ENCODE results near the gene GLB1L. TPM values are rescaled to one million over a fixed set of nuclear protein-coding genes. Genes with fewer than 3 reads are reported as not detected.

GLB1L gene
- total and polyA plus RNA-seq, 2 donors, result 4.2 to 11.3 TPM

DNA sequence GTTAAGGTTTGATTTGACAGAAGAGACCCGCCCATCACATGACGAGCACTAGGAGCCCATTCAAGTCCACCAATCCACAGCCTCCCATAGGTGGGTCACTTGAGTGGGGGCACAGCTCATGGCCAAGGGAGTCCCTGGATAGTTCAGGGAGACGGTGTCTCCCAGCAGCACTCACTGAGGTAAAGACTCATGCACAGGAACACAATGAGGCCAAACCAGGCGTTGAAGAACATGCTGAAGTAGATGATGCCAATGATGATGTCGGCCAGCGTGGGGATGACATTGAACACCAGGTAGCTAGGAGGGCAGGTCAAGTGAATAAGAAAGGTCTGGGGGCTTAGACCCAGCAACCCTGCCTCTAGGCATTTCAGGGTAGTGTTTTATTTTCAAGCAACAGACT lies 30.5 kb downstream of the GLB1L start:
- Histone ChIP-seq H3K4me3 (ENCODE audit: low read length in 2 of 2) (no peak overlapping the region), H3K9me3 (ENCODE audit: control insufficient read depth in 2 of 2, insufficient read depth in 1 of 2, low read length in 1 of 2) (peaks cover 0 to 3% of the 10 kb centered on the region in 2 donors), H3K27ac (ENCODE audit: low read depth in 1 of 2, low read length in 1 of 2) (no peak overlapping the region), H3K27me3 (ENCODE audit: control insufficient read depth in 2 of 2, insufficient read depth in 1 of 2, low read length in 1 of 2) (peaks cover 0 to 12% of the 10 kb centered on the region in 2 donors), H3K4me1 (ENCODE audit: control insufficient read depth in 2 of 2, insufficient read depth in 2 of 2, low read length in 2 of 2) (peaks cover 18 to 39% of the 10 kb centered on the region in 2 donors), H3K36me3 (ENCODE audit: control insufficient read depth in 2 of 2, insufficient read depth in 2 of 2, low read length in 1 of 2) (peaks cover 20% of the 10 kb centered on the region in 2 donors)
- 97% methylated on average over 6 of the region's 6 CpGs for WGBS
- DNase-seq (ENCODE audit: low read depth in 6 of 9, low spot score in 9 of 9), result no peak

DNA sequence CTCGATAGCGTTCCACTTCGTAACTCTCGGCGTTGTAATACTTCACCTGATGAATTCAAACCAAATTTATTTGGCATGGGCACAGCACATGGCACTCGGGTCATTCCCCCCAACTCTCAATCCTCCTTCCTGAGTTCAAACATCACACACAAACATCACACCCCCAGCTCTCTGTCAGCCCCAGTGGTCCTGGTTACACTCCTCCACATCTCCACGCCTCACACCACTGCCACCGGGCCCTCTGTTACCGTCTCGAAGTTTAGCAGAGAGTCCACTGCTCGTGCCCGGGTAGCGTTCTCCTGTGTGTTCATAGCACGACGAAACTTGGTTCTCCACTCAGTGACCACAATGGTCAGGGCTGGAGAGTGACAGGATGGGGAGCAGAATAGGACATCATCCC lies 31.1 kb downstream of the GLB1L start:
- H3K27me3 ChIP-seq (ENCODE audit: control insufficient read depth in 2 of 2, insufficient read depth in 1 of 2, low read length in 1 of 2), result peaks cover 0 to 12% of the 10 kb centered on the region in 2 donors
- no peak overlapping the region for H3K4me3 ChIP-seq (ENCODE audit: low read length in 2 of 2)
- WGBS, result 97% methylated on average over 15 of the region's 15 CpGs
- H3K36me3 ChIP-seq (ENCODE audit: control insufficient read depth in 2 of 2, insufficient read depth in 2 of 2, low read length in 1 of 2), result peaks cover 21 to 23% of the 10 kb centered on the region in 2 donors
- no peak overlapping the region for H3K27ac ChIP-seq (ENCODE audit: low read depth in 1 of 2, low read length in 1 of 2)
- no peak for DNase-seq (ENCODE audit: low read depth in 6 of 9, low spot score in 9 of 9)
- H3K4me1 ChIP-seq (ENCODE audit: control insufficient read depth in 2 of 2, insufficient read depth in 2 of 2, low read length in 2 of 2), result peaks cover 16 to 41% of the 10 kb centered on the region in 2 donors
- H3K9me3 ChIP-seq (ENCODE audit: control insufficient read depth in 2 of 2, insufficient read depth in 1 of 2, low read length in 1 of 2), result peaks cover 0 to 3% of the 10 kb centered on the region in 2 donors

DNA sequence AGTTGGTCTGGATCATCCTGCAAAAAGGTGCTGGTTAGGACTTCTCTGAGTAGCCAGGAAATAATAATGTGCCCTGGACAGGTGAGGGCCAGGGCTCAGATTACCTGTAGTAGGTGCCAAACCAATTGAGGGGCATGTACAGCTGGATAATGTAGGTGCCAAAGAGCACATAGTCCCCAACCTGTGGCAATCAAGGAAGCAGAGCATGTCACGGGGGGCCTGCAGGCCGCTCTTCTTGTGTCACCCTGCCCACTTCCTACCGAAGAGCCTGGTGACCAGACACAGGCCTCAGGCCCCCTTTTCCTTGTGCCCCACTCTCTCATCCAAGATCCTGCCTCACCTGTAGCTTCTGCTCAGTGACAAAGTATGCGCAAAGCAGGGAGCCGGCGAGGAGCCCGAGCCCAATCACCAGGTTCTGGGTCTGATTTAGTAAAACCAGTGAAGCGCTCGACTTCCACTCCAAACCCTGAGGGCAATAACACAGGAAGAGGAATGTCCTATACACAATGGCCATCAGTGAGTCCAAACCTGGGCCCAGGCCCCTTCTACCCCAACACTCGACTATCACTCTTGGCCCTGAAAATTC lies 31.7 kb downstream of the GLB1L start:
- peaks cover 0 to 3% of the 10 kb centered on the region in 2 donors for H3K9me3 ChIP-seq (ENCODE audit: control insufficient read depth in 2 of 2, insufficient read depth in 1 of 2, low read length in 1 of 2)
- no peak overlapping the region for H3K4me3 ChIP-seq (ENCODE audit: low read length in 2 of 2)
- 97% methylated on average over 10 of the region's 10 CpGs for WGBS
- no peak overlapping the region for H3K27ac ChIP-seq (ENCODE audit: low read depth in 1 of 2, low read length in 1 of 2)
- H3K36me3 ChIP-seq (ENCODE audit: control insufficient read depth in 2 of 2, insufficient read depth in 2 of 2, low read length in 1 of 2), result peaks cover 27 to 29% of the 10 kb centered on the region in 2 donors
- peaks cover 11 to 39% of the 10 kb centered on the region in 2 donors for H3K4me1 ChIP-seq (ENCODE audit: control insufficient read depth in 2 of 2, insufficient read depth in 2 of 2, low read length in 2 of 2)
- H3K27me3 ChIP-seq (ENCODE audit: control insufficient read depth in 2 of 2, insufficient read depth in 1 of 2, low read length in 1 of 2), result peaks cover 0 to 10% of the 10 kb centered on the region in 2 donors
- DNase-seq (ENCODE audit: low read depth in 6 of 9, low spot score in 9 of 9), result no peak

DNA sequence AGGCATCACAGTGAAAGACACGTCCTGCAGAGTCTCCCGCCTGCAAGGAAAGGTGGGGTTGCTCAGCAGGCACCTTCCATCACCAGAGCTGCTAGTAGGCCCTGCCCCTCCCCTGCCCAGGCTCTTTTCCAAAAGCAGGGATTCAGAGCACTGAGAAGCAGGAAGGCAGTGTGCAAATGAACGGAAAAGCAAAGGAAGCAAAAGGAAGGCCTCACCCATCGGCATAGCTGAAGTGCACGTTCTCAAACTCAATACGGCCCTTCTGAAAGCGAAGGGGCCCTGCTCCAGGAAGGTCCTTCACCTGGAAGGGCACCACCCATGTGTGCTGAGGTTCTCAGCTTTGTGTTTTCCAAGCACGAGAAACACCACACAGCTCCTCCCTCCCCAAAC lies 32.2 kb downstream of the GLB1L start:
- 99% methylated on average over 8 of the region's 8 CpGs for WGBS
- peaks cover 0 to 5% of the 10 kb centered on the region in 2 donors for H3K27me3 ChIP-seq (ENCODE audit: control insufficient read depth in 2 of 2, insufficient read depth in 1 of 2, low read length in 1 of 2)
- H3K9me3 ChIP-seq (ENCODE audit: control insufficient read depth in 2 of 2, insufficient read depth in 1 of 2, low read length in 1 of 2), result peaks cover 0 to under 1% of the 10 kb centered on the region in 2 donors
- no peak for DNase-seq (ENCODE audit: low read depth in 6 of 9, low spot score in 9 of 9)
- H3K4me3 ChIP-seq (ENCODE audit: low read length in 2 of 2), result no peak overlapping the region
- H3K36me3 ChIP-seq (ENCODE audit: control insufficient read depth in 2 of 2, insufficient read depth in 2 of 2, low read length in 1 of 2), result peaks cover 32 to 34% of the 10 kb centered on the region in 2 donors
- no peak overlapping the region for H3K27ac ChIP-seq (ENCODE audit: low read depth in 1 of 2, low read length in 1 of 2)
- peaks cover 6 to 39% of the 10 kb centered on the region in 2 donors for H3K4me1 ChIP-seq (ENCODE audit: control insufficient read depth in 2 of 2, insufficient read depth in 2 of 2, low read length in 2 of 2)

DNA sequence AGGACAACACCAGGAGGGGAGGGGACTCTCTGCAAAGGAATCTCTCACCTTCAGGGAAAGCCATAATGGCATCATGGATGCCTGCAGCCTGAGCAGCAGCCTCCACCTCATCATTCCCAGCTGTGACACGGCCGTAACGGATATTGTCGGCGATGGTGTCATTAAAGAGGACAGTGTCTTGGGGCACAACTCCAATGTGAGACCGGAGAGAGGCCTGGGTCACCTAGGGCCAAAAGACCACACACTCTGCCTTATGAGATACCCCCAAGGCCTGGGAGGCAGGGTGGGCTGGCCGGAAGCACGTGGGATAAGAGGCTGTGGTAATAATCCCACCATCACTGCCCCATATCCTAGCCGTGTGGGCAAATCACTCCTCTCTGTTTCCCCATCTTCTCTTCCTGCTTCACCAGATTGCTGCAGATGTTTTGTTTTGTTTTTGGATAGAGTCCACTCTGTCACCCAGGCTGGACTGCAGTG lies 34.3 kb downstream of the GLB1L start:
- DNase-seq (ENCODE audit: low read depth in 6 of 9, low spot score in 9 of 9), result no peak
- Histone ChIP-seq H3K4me3 (ENCODE audit: low read length in 2 of 2) (no peak overlapping the region), H3K27me3 (ENCODE audit: control insufficient read depth in 2 of 2, insufficient read depth in 1 of 2, low read length in 1 of 2) (no peaks in the 10 kb centered on the region), H3K36me3 (ENCODE audit: control insufficient read depth in 2 of 2, insufficient read depth in 2 of 2, low read length in 1 of 2) (peaks cover 37 to 38% of the 10 kb centered on the region in 2 donors), H3K4me1 (ENCODE audit: control insufficient read depth in 2 of 2, insufficient read depth in 2 of 2, low read length in 2 of 2) (peaks cover 3 to 46% of the 10 kb centered on the region in 2 donors), H3K27ac (ENCODE audit: low read depth in 1 of 2, low read length in 1 of 2) (peak overlapping the region in 1 of 2 donors; percentile 43), H3K9me3 (ENCODE audit: control insufficient read depth in 2 of 2, insufficient read depth in 1 of 2, low read length in 1 of 2) (no peaks in the 10 kb centered on the region)
- WGBS, result 93% methylated on average over 9 of the region's 9 CpGs

DNA sequence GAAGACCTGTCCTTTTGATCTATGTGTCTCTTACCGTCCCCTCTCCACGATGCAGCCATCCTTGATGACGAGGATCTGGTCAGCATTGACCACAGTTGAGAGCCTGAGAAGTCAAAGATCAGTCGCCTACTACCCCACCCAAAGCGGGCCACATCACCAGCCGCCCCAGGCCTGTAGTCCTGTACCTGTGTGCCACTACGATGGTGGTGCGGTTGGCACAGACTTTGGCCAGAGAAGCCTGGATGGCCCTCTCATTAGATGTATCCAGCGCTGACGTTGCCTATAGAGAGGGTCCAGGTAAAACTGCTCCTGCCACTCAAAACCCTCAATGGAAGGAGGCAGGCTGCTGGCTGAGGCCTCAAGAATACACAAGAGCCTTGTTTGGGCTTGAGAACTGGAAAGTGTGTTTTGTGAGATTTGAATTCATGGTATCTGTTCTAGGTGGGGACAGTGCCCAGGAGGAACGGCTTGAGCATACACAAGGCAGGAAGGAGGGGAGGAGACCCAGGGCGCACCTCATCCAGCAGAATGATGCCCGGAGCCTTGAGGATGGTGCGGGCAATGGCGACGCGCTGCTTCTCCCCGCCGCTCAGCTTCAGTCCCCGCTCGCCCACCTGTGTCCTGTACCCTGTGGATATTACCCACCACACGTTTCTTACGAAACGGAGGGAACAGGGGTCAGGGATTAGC lies 34.9 kb downstream of the GLB1L start:
- Histone ChIP-seq H3K9me3 (ENCODE audit: control insufficient read depth in 2 of 2, insufficient read depth in 1 of 2, low read length in 1 of 2) (no peaks in the 10 kb centered on the region), H3K36me3 (ENCODE audit: control insufficient read depth in 2 of 2, insufficient read depth in 2 of 2, low read length in 1 of 2) (peaks cover 35 to 38% of the 10 kb centered on the region in 2 donors), H3K27ac (ENCODE audit: low read depth in 1 of 2, low read length in 1 of 2) (no peak overlapping the region), H3K27me3 (ENCODE audit: control insufficient read depth in 2 of 2, insufficient read depth in 1 of 2, low read length in 1 of 2) (no peaks in the 10 kb centered on the region), H3K4me1 (ENCODE audit: control insufficient read depth in 2 of 2, insufficient read depth in 2 of 2, low read length in 2 of 2) (peaks cover 6 to 49% of the 10 kb centered on the region in 2 donors), H3K4me3 (ENCODE audit: low read length in 2 of 2) (no peak overlapping the region)
- DNase-seq (ENCODE audit: low read depth in 6 of 9, low spot score in 9 of 9), result no peak
- 97% methylated on average over 24 of the region's 24 CpGs for WGBS

DNA sequence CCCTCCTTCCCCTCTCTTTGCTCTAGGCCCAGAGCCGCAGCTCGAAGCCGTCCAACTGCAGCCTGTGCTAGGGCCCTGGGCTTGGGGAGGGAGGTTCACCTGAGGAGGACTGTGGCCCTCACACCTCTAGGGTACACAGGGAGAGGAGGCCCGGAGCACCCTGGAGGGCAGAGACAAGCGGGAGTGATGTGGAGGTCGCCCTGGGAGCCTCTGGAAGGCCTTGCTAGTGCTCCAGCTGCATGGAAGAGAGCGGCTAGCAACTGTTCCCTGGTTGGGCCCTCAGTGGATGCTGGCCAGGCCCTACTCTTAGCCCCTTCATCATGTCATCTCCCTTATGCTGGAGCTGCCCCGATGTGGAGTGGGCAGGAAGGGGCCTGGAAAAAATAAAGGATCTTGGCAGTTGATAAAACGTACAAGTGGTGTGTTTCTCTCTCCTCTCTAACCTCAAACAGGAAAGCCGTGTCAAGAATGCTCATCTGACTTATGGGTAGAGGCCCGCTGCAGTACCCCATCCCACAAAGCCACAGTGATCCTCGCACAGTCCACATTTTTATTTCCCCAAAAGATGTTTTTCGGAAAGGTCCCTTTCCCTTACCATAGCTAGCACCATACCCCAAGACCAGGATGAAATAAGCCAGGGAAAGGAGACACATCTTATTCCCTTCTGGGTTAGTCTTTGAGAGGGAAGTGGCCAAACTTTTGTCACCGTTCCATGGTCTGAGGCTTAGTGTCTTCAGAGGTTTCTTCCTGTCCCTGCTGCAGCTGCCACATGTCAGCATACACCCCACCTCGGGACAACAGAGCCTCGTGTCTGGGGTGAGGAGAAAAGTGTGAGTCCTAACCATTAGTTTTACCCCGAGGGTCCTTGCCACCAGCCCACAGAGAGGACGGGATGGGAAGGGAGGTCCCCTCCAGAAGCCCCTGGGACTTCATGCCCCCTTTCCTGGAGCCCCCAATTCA lies 35.7 kb downstream of the GLB1L start:
- DNase-seq (ENCODE audit: low read depth in 6 of 9, low spot score in 9 of 9), result no peak
- WGBS, result 41% methylated on average over 18 of the region's 18 CpGs
- peaks cover 0 to under 1% of the 10 kb centered on the region in 2 donors for H3K9me3 ChIP-seq (ENCODE audit: control insufficient read depth in 2 of 2, insufficient read depth in 1 of 2, low read length in 1 of 2)
- no peaks in the 10 kb centered on the region for H3K27me3 ChIP-seq (ENCODE audit: control insufficient read depth in 2 of 2, insufficient read depth in 1 of 2, low read length in 1 of 2)
- H3K36me3 ChIP-seq (ENCODE audit: control insufficient read depth in 2 of 2, insufficient read depth in 2 of 2, low read length in 1 of 2), result peaks cover 33 to 38% of the 10 kb centered on the region in 2 donors
- H3K27ac ChIP-seq (ENCODE audit: low read depth in 1 of 2, low read length in 1 of 2), result peak overlapping the region in 1 of 2 donors; percentile 55
- H3K4me1 ChIP-seq (ENCODE audit: control insufficient read depth in 2 of 2, insufficient read depth in 2 of 2, low read length in 2 of 2), result peaks cover 6 to 49% of the 10 kb centered on the region in 2 donors
- no peak overlapping the region for H3K4me3 ChIP-seq (ENCODE audit: low read length in 2 of 2)

DNA sequence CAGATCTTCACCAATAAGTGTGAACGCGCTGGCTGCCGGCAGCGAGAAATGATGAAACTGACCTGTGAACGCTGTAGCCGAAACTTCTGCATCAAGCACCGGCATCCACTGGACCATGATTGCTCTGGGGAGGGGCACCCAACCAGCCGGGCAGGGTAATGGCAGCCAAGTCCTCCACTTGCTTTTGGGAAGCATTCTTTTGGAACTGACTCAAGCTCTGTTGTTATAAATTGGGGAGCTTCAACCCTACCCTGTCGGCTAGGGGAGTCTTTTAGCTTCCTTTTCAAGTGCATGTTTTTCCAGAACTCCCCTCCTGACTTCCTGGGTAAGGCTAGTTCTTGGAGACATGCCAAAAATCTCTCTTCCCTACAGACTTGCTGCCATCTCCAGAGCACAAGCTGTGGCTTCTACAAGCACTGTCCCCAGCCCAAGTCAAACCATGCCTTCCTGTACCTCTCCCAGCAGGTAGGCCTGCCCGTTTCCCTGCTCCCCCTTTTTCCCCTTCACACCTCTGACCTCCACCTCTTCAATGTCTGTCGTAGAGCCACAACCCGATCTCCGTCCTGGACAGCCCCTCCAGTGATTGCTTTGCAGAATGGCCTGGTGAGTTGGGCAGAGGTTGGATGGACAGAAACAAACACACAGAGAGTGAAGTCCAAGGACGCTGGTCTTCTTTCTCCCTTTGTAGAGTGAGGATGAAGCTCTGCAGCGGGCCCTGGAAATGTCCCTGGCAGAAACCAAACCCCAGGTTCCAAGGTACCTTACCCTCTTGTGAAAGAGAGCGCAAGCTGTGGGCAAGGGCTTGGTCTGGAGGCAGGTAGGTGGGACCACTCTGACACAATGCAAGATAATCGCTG lies 37.1 kb downstream of the GLB1L start:
- WGBS, result 88% methylated on average over 17 of the region's 17 CpGs
- Histone ChIP-seq H3K36me3 (ENCODE audit: control insufficient read depth in 2 of 2, insufficient read depth in 2 of 2, low read length in 1 of 2) (peaks cover 28 to 38% of the 10 kb centered on the region in 2 donors), H3K27me3 (ENCODE audit: control insufficient read depth in 2 of 2, insufficient read depth in 1 of 2, low read length in 1 of 2) (no peaks in the 10 kb centered on the region), H3K4me1 (ENCODE audit: control insufficient read depth in 2 of 2, insufficient read depth in 2 of 2, low read length in 2 of 2) (peaks cover 6 to 49% of the 10 kb centered on the region in 2 donors), H3K9me3 (ENCODE audit: control insufficient read depth in 2 of 2, insufficient read depth in 1 of 2, low read length in 1 of 2) (peaks cover 0 to 3% of the 10 kb centered on the region in 2 donors), H3K4me3 (ENCODE audit: low read length in 2 of 2) (no peak overlapping the region), H3K27ac (ENCODE audit: low read depth in 1 of 2, low read length in 1 of 2) (peak overlapping the region in 1 of 2 donors; percentile 66)
- DNase-seq (ENCODE audit: low read depth in 6 of 9, low spot score in 9 of 9), result no peak

Data from thymus (tissue), 11 donors.